Ishikawa (cell line): ENCODE data around the gene VPS72.

Source experiments
- CREB1 ChIP-seq: IDR thresholded peaks from 2 replicates; pipeline ENCODE4 v1.6.1; 2012; ENCODE audit warnings: low read depth
- EGR1 ChIP-seq: IDR thresholded peaks from 2 replicates; pipeline ENCODE4 v1.6.1; 2012
- FOXM1 ChIP-seq: IDR thresholded peaks from 2 replicates; pipeline ENCODE4 v1.6.1; 2012; ENCODE audit warnings: low read depth, borderline replicate concordance
- MAX ChIP-seq: IDR thresholded peaks from 2 replicates; pipeline ENCODE4 v1.6.1; 2012
- RAD21 ChIP-seq: IDR thresholded peaks from 2 replicates; pipeline ENCODE4 v1.6.1; 2012; ENCODE audit warnings: low read depth
- REST ChIP-seq: IDR thresholded peaks from 2 replicates; pipeline ENCODE4 v1.6.1; 2012; ENCODE audit warnings: low read depth, mild to moderate bottlenecking
- TCF12 ChIP-seq: IDR thresholded peaks from 2 replicates; pipeline ENCODE4 v1.6.1; 2012; ENCODE audit warnings: low read depth
- TEAD4 ChIP-seq: IDR thresholded peaks from 2 replicates; pipeline ENCODE4 v1.6.1; 2012
- YY1 ChIP-seq: IDR thresholded peaks from 2 replicates; pipeline ENCODE4 v1.6.1; 2012; ENCODE audit warnings: low read depth

DNA sequence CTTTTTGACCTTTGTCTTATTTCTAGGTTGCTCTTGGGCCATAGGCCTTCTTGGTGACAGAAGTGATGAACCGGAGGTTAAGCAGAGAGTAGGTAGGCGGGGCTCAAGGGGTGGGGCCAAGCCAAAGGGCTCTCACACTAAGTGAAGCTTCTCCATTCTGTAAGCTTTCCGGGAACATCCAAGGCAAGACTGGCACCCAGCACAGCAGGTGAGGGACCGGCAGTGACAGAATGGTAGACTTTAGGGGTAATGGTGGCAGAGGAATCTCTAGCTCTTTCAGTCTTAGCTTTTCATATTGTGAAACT is 33.5 kb downstream of the VPS72 start, which contains the start of gene TNFAIP8L2:
- TF ChIP-seq RAD21: no peak
- no peak for TF ChIP-seq REST
- TF ChIP-seq EGR1: no peak
- TF ChIP-seq MAX: no peak
- no peak for TF ChIP-seq TEAD4
- no peak for TF ChIP-seq TCF12
- no peak for TF ChIP-seq FOXM1
- TF ChIP-seq YY1: no peak
- TF ChIP-seq CREB1: no peak
